ENCODE measurements around the gene LGALS13. TPM values are rescaled to one million over a fixed set of nuclear protein-coding genes. Genes with fewer than 3 reads are reported as not detected.

Gene LGALS13
- total and polyA plus RNA-seq, 2 donors from 2014 or later: not detected

GRCh38 chr19:39555883-39556282, 46.4 kb upstream of the LGALS13 start:
- Histone ChIP-seq H3K9ac (ENCODE audit: low read length in 3 of 3) (no peak overlapping the region), H3K36me3 (ENCODE audit: control insufficient read depth in 2 of 3, insufficient read depth in 3 of 3, low read length in 3 of 3) (no peaks in the 10 kb centered on the region), H3K4me3 (ENCODE audit: low read length in 3 of 3) (no peak overlapping the region), H3K27ac (ENCODE audit: low read depth in 2 of 2, low read length in 2 of 2) (no peak overlapping the region), H3K27me3 (ENCODE audit: control insufficient read depth, insufficient read depth, low read length) (no peaks in the 10 kb centered on the region), H3K9me3 (ENCODE audit: control insufficient read depth in 2 of 3, insufficient read depth in 1 of 3, low read length in 3 of 3) (no peaks in the 10 kb centered on the region), H3K4me1 (ENCODE audit: control insufficient read depth in 2 of 3, insufficient read depth in 2 of 3, low read depth in 1 of 3, low read length in 3 of 3) (no peaks in the 10 kb centered on the region)
- no peak for TF ChIP-seq CTCF (IDR thresholded peaks at IDR 0.05; ENCODE audit: borderline replicate concordance, extremely low read depth, insufficient read depth)
- DNase-seq: no peak
- intact Hi-C loops (cut with DNase I): no loop called here
- no peak for FAIRE-seq

GRCh38 chr19:39557811-39558623, 44.3 kb upstream of the LGALS13 start:
- H3K4me3 ChIP-seq (ENCODE audit: low read length in 3 of 3): no peak overlapping the region

GRCh38 chr19:39558624-39559117, 43.7 kb upstream of the LGALS13 start:
- Histone ChIP-seq H3K36me3 (ENCODE audit: control insufficient read depth in 2 of 3, insufficient read depth in 3 of 3, low read length in 3 of 3) (no peaks in the 10 kb centered on the region), H3K4me1 (ENCODE audit: control insufficient read depth in 2 of 3, insufficient read depth in 2 of 3, low read depth in 1 of 3, low read length in 3 of 3) (no peaks in the 10 kb centered on the region), H3K9me3 (ENCODE audit: control insufficient read depth in 2 of 3, insufficient read depth in 1 of 3, low read length in 3 of 3) (no peaks in the 10 kb centered on the region), H3K27me3 (ENCODE audit: control insufficient read depth, insufficient read depth, low read length) (no peaks in the 10 kb centered on the region), H3K27ac (ENCODE audit: low read depth in 2 of 2, low read length in 2 of 2) (no peak overlapping the region), H3K9ac (ENCODE audit: low read length in 3 of 3) (no peak overlapping the region), H3K4me3 (ENCODE audit: low read length in 3 of 3) (no peak overlapping the region)
- intact Hi-C loops (cut with DNase I): no loop called here
- DNase-seq (no peak), FAIRE-seq (no peak)
- TF ChIP-seq CTCF (IDR thresholded peaks at IDR 0.05; ENCODE audit: borderline replicate concordance, extremely low read depth, insufficient read depth): no peak

More at GRCh38 chr19:39557811-39558623, 44.3 kb upstream of the LGALS13 start:
- TF ChIP-seq CTCF (IDR thresholded peaks at IDR 0.05; ENCODE audit: borderline replicate concordance, extremely low read depth, insufficient read depth): no peak
- FAIRE-seq (no peak), DNase-seq (peak in 3 of 5 donors; percentile 32 to 81 (median 72))
- intact Hi-C loops (cut with DNase I): no loop called here
- H3K36me3 ChIP-seq (ENCODE audit: control insufficient read depth in 2 of 3, insufficient read depth in 3 of 3, low read length in 3 of 3): no peaks in the 10 kb centered on the region
- H3K9me3 ChIP-seq (ENCODE audit: control insufficient read depth in 2 of 3, insufficient read depth in 1 of 3, low read length in 3 of 3): no peaks in the 10 kb centered on the region
- H3K9ac ChIP-seq (ENCODE audit: low read length in 3 of 3): no peak overlapping the region
- no peak overlapping the region for H3K27ac ChIP-seq (ENCODE audit: low read depth in 2 of 2, low read length in 2 of 2)
- no peaks in the 10 kb centered on the region for H3K4me1 ChIP-seq (ENCODE audit: control insufficient read depth in 2 of 3, insufficient read depth in 2 of 3, low read depth in 1 of 3, low read length in 3 of 3)
- H3K27me3 ChIP-seq (ENCODE audit: control insufficient read depth, insufficient read depth, low read length): no peaks in the 10 kb centered on the region

Data from kidney (tissue), 14 donors.